Measurements from ENCODE around the gene ANKRD36.
"Not testable (repeated sequence)": the region's sequence is repeated elsewhere in the genome, so short reads cannot be mapped to it uniquely, and the experiment has no call there.

The ANKRD36 gene

GRCh38 chr2:97113050-97113881 is at the start of gene ANKRD36:
Gene ANKRD36, plus strand, starts transcription at chr2:97113153. Its CDS starts 587 bp downstream, at chr2:97113740.
- DNase-seq (ENCODE audit: low read depth, low spot score) = peak; percentile 92

GRCh38 chr2:97066030-97066429 is 46.9 kb upstream of the ANKRD36 start:
- not testable (repeated sequence) for DNase-seq (ENCODE audit: low read depth, low spot score)

GRCh38 chr2:97067279-97068004 is 45.5 kb upstream of the ANKRD36 start:
- DNase-seq (ENCODE audit: low read depth, low spot score) = no peak

- no peak for DNase-seq (ENCODE audit: low read depth, low spot score)
These were observed 44.9 kb upstream of the ANKRD36 start for GRCh38 chr2:97068074-97068473.

GRCh38 chr2:97068722-97069121 is 44.2 kb upstream of the ANKRD36 start:
- DNase-seq (ENCODE audit: low read depth, low spot score) = not testable (repeated sequence)

- DNase-seq (ENCODE audit: low read depth, low spot score) = not testable (repeated sequence)
These were observed 42.0 kb upstream of the ANKRD36 start for GRCh38 chr2:97070915-97071314.

GRCh38 chr2:97077213-97077612 is 35.7 kb upstream of the ANKRD36 start:
- DNase-seq (ENCODE audit: low read depth, low spot score) = not testable (repeated sequence)

GRCh38 chr2:97080855-97081254 is 32.1 kb upstream of the ANKRD36 start:
- not testable (repeated sequence) for DNase-seq (ENCODE audit: low read depth, low spot score)

GRCh38 chr2:97082206-97082605 is 30.7 kb upstream of the ANKRD36 start:
- not testable (repeated sequence) for DNase-seq (ENCODE audit: low read depth, low spot score)

- not testable (repeated sequence) for DNase-seq (ENCODE audit: low read depth, low spot score)
These were observed 29.4 kb upstream of the ANKRD36 start for GRCh38 chr2:97083516-97083915.

- DNase-seq (ENCODE audit: low read depth, low spot score) = not testable (repeated sequence)
These were observed 27.9 kb upstream of the ANKRD36 start for GRCh38 chr2:97085093-97085492.

GRCh38 chr2:97088706-97089105 is 24.2 kb upstream of the ANKRD36 start:
- DNase-seq (ENCODE audit: low read depth, low spot score) = not testable (repeated sequence)

GRCh38 chr2:97092946-97093345 is 20.0 kb upstream of the ANKRD36 start:
- not testable (repeated sequence) for DNase-seq (ENCODE audit: low read depth, low spot score)

GRCh38 chr2:97093983-97094771 is 18.8 kb upstream of the ANKRD36 start:
- not testable (repeated sequence) for DNase-seq (ENCODE audit: low read depth, low spot score)

- DNase-seq (ENCODE audit: low read depth, low spot score) = peak; percentile 78
These were observed 18.0 kb upstream of the ANKRD36 start, which contains the start of gene FAHD2B for GRCh38 chr2:97094772-97095611. Gene FAHD2B, minus strand, starts transcription at chr2:97094882. Its CDS starts 3,176 bp downstream, at chr2:97091706.

- no peak for DNase-seq (ENCODE audit: low read depth, low spot score)
These were observed 17.3 kb upstream of the ANKRD36 start for GRCh38 chr2:97095661-97096060.

- DNase-seq (ENCODE audit: low read depth, low spot score) = not testable (repeated sequence)
These were observed 14.1 kb upstream of the ANKRD36 start for GRCh38 chr2:97098786-97099372.

GRCh38 chr2:97106878-97107277 is 6.1 kb upstream of the ANKRD36 start:
- not testable (repeated sequence) for DNase-seq (ENCODE audit: low read depth, low spot score)

GRCh38 chr2:97111246-97111645 is 1.7 kb upstream of the ANKRD36 start:
- not testable (repeated sequence) for DNase-seq (ENCODE audit: low read depth, low spot score)

GRCh38 chr2:97112320-97113049 is 468 bp upstream of the ANKRD36 start:
- DNase-seq (ENCODE audit: low read depth, low spot score) = peak; percentile 67

Measured in astrocyte of the hippocampus (primary cell).